Raji (cell line): ENCODE data around the gene CCDC60.

ENCODE experiments used
- POLR2A ChIP-seq: IDR thresholded peaks from 2 replicates; pipeline ENCODE4 v1.6.1; 2011; ENCODE audit warnings: low read depth, low read length, control low read depth; ENCODE audit not compliant: insufficient read depth

The CCDC60 gene

GRCh38 chr12:119446459-119446858 lies 111.9 kb downstream of the CCDC60 start:
- TF ChIP-seq POLR2A, result no peak

- TF ChIP-seq POLR2A, result no peak
Observed at GRCh38 chr12:119447126-119447525, 112.6 kb downstream of the CCDC60 start.

GRCh38 chr12:119447618-119448017 lies 113.1 kb downstream of the CCDC60 start:
- no peak for TF ChIP-seq POLR2A

GRCh38 chr12:119448611-119449131 lies 114.1 kb downstream of the CCDC60 start:
- no peak for TF ChIP-seq POLR2A

- TF ChIP-seq POLR2A, result no peak
Observed at GRCh38 chr12:119450771-119451170, 116.2 kb downstream of the CCDC60 start.

- TF ChIP-seq POLR2A, result no peak
Observed at GRCh38 chr12:119456824-119457223, 122.3 kb downstream of the CCDC60 start.

GRCh38 chr12:119457271-119457670 lies 122.7 kb downstream of the CCDC60 start:
- no peak for TF ChIP-seq POLR2A

- TF ChIP-seq POLR2A, result no peak
Observed at GRCh38 chr12:119459481-119459880, 125.0 kb downstream of the CCDC60 start.

GRCh38 chr12:119460876-119461275 lies 126.3 kb downstream of the CCDC60 start:
- TF ChIP-seq POLR2A, result no peak

- TF ChIP-seq POLR2A, result no peak
Observed at GRCh38 chr12:119461636-119462214, 127.2 kb downstream of the CCDC60 start.

- TF ChIP-seq POLR2A, result no peak
Observed at GRCh38 chr12:119463211-119463926, 128.8 kb downstream of the CCDC60 start.

GRCh38 chr12:119468296-119468695 lies 133.8 kb downstream of the CCDC60 start:
- TF ChIP-seq POLR2A, result no peak

- TF ChIP-seq POLR2A, result no peak
Observed at GRCh38 chr12:119475650-119476049, 141.1 kb downstream of the CCDC60 start.

GRCh38 chr12:119476951-119477350 lies 142.4 kb downstream of the CCDC60 start:
- no peak for TF ChIP-seq POLR2A

GRCh38 chr12:119479121-119479561 lies 144.6 kb downstream of the CCDC60 start:
- TF ChIP-seq POLR2A, result no peak

- no peak for TF ChIP-seq POLR2A
Observed at GRCh38 chr12:119480551-119480950, 146.0 kb downstream of the CCDC60 start.
